Esophagus squamous epithelium (tissue), 4 donors: ENCODE data around the gene BNC2.

Source experiments
- CTCF ChIP-seq, 6 experiments: fragments of 450-650 bp in 4 of 6; fragments of 200-600 bp in 2 of 6; sonication (generic) in 2 of 6; IDR thresholded peaks; one replicate each; pipeline ENCODE4 v1.5.1; 2016 to 2019; ENCODE audit warnings: antibody characterized with exemption in 6 of 6, mild to moderate bottlenecking in 4 of 6, moderate library complexity in 4 of 6
- POLR2A ChIP-seq, 4 donors: fragments of 450-650 bp; IDR thresholded peaks; one replicate each; pipeline ENCODE4 v1.6.1; 2017; ENCODE audit warnings: antibody characterized with exemption in 4 of 4, mild to moderate bottlenecking in 4 of 4, moderate library complexity in 3 of 4

GRCh38 chr9:16726718-16727451, 143.6 kb downstream of the BNC2 start:
- no peak for TF ChIP-seq CTCF (IDR thresholded peaks at IDR 0.05)
- peak in 2 of 4 donors; percentile 47 to 52 for TF ChIP-seq POLR2A (IDR thresholded peaks at IDR 0.05)
